GM21526 (cell line): ENCODE results near the gene LRRC74B.
"Not testable (repeated sequence)": the region's sequence is repeated elsewhere in the genome, so short reads cannot be mapped to it uniquely, and the experiment has no call there.

Experiments used
- ATAC-seq: cut with Tn5 transposase; IDR thresholded peaks from one replicate; pipeline ENCODE4 v1.9.1; 2021; ENCODE audit warnings: moderate library complexity; ENCODE audit not compliant: unreplicated experiment, low FRiP score

LRRC74B gene

DNA sequence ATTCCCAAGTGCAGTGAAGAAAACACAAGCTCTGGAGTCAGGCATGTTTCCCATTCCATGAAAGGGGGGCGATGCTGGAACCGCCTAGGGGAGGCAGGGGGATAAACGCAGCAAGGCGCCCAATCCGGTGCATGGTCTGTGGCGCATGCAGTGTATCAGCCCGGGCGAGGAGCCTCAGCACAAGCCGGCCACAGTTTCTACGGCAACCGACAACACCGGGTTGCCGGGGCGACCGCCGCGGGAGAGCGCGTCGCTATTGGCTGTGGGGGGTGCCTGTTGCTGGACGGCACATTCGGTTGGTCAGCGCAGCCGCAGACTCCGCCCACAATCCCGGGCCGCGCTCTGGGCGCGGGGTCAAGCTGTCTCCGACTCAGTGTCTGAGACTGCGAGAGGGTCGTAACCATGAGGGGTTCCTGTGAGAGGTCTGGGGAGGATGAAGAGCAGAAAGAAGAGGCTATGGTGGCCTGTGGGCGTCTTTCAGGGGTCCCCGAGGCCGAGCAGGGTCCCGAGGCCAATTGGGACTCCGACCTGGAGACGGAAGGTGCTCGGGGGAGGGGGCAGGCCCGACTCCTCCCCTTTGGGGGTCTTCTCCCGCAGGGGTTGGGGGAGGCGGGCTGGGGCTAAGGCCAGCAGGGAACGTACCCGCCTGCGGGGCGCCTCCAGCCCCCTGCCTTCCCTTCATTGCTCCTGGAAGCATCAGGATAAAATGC is at the start of gene LRRC74B:
Gene LRRC74B, plus strand, starts transcription at position 362 of the 710 bp plus-strand sequence. Its CDS starts 41 bp downstream, at position 403.
- peak; percentile 66 for ATAC-seq

GRCh38 chr22:20996031-20996410 is 49.7 kb upstream of the LRRC74B start:
- ATAC-seq = no peak

DNA sequence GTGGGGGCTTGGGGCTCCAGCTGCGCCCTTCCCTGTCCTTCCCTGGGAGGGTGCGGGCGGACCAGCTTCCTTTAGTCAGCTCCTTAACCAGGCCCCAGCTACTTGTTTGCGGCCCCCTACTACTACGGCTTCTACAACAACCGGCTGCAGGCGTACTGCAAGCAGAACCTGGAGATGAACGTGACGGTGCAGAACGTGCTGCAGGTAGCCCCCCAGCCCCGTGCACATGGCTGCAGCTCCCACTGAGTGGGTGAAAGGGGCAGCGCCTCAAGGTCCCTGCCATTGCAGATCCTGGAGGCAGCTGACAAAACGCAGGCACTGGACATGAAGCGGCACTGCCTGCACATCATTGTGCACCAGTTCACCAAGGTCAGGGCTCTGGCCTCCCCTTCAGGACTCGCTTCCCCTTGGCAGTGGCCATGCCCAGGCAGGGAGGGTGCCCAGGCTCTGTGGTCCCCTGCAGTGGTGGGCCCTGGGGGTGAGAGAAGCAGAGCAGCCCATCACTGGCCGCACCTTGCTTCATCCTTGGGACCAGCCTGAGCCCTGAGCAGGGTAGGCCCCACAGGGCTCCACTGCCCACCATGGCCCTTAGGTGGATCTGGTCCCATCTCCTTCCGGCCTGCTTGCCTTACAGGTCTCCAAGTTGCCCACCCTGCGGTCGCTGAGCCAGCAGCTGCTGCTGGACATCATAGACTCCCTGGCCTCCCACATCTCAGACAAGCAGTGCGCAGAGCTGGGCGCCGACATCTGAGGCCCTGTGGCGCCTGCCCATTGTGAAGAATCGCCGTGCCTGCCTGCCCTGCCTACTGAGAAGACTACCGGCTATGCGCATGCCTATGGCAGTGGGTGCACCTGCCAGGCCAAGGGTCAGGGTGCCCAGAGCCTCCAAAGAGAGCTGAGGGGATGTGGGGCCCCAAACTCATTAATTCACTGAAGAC is 48.9 kb upstream of the LRRC74B start:
- ATAC-seq = no peak

GRCh38 chr22:20997536-20998257 is 48.0 kb upstream of the LRRC74B start:
- ATAC-seq = no peak

- no peak for ATAC-seq
Measured at GRCh38 chr22:20998411-20999336, 47.1 kb upstream of the LRRC74B start.

- no peak for ATAC-seq
Measured at GRCh38 chr22:20999350-21000206, 46.2 kb upstream of the LRRC74B start.

GRCh38 chr22:21000207-21000986 is 45.3 kb upstream of the LRRC74B start:
- no peak for ATAC-seq

DNA sequence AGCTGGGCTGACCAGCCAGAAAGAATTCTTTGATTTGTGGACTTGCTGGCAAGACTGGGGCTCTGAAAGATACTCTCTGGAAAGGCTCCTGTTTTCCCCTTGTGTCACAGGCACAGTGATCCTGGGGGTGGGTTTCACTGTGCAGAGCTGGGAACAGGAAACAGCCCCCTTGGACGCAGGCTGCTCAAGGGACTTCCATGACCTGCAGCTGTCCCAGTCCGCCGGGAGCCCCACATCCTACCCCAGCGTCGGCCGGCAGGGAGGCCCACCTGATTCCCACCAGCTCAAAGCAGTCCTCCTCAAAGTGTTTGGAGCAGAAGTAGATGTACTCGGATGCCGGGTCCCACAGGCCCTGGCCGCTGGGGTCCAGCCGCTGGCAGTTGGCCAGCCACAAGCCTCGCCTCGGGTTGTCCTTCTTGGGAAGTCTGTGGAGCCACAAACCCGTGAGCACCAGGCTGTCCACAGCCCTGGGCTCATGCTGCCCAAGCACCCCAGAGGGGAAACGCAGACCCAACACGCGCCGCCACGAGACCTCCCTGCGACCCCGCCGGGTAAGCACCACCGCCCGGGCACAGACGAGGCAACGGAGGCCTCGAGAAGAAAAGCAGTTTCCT is 44.7 kb upstream of the LRRC74B start:
- ATAC-seq = peak; percentile 18

GRCh38 chr22:21001601-21002325 is 44.0 kb upstream of the LRRC74B start, which contains the start of gene THAP7:
THAP7 (minus strand) TSS chr22:21002118; CDS start chr22:21001911, 207 bp downstream.
- ATAC-seq = peak; percentile 74

- no peak for ATAC-seq
Measured at GRCh38 chr22:21003782-21004181, 42.0 kb upstream of the LRRC74B start.

DNA sequence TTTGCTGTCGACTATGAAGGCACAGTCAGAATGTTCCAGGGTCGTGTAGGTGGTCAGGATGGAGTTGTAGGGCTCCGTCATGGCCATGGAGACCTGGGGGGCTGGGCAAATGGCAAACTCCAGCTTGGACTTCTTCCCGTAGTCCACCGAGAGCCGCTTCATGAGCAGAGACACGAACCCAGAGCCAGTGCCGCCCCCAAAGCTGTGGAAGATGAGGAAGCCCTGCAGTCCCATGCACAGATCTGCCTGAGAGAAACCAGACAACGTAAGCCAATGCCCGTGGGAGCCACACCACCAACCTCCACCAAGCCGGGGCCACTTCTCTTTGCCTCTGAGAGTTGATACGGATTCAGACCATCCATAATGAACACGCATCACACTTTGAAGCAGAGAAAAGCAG is 36.5 kb upstream of the LRRC74B start:
- ATAC-seq = not testable (repeated sequence)

DNA sequence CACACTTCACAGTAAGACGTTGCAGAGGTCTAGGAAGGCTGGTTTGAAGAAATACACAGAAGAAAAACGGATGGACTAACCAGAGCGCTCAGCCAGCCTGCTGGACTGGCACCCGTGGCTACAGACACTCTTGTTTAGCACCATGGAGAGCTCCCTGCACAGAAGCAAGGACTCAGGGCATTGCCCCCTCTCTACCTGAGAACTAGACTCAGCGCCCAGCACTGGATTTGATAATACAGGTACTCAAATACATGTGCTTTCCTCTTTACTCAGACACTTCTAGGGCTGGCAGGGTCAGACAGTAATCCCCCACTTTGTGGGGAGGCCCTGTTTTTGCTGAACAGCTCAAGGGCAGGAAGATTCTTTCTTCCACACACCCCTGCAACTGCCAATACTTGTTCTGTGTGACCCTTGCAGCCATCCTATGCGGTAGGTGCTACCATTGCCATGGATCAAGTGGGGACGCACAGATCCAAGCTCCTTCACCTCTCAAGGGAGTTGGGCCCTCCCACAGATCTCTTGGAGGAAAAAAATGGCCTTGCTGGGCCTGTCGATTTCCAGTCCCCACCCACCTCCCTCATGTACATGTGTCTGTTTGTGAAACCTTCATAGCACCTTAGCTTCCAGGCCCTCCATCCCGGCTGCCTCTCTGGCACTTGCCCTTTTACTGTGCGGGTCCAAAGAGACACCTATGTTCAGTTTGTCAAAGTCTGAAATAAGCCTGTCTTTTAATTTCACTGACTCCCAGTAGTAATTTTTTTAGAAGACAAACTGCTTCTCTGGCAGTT is 35.9 kb upstream of the LRRC74B start:
- no peak for ATAC-seq

DNA sequence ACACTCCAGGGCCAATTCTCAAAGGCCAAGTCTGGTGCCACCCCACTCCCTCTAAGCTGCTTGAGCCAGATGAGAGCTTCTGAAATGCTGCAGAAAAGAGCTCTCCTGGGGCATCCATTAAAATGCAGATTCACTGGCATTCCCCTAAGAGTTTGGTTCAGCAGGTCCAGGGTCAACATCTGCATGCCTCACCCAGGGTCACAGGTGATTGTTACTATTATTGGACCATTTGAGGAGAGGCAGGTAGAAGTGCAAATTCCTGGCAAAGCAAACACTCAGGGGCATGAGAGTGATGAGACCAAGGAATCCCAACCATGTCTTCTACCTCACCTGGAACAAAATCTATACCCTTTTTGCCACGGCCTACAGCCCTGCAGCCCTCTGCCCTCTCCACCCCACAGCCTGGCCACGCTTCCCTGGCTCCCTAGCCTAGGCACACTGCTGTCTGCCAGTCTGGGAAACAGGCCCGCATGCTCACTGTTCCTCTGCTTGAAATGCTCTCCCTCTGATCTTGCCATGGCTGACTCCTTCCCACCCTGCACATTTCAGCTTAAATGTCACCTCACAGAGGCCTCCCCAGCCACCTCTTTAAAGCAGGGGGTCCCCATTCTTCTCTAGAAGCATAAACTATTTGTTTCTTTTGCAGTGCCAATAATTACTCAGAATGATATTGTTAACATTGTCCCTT is 35.2 kb upstream of the LRRC74B start:
- no peak for ATAC-seq

- ATAC-seq = no peak
Measured at GRCh38 chr22:21012446-21013407, 33.0 kb upstream of the LRRC74B start.
